SW480 (cell line): ENCODE data around the gene ACSL1.

ENCODE experiments used
- DNase-seq: peaks from one replicate; pipeline ENCODE4 v3.0.0-alpha.2; 2016; ENCODE audit warnings: low spot score

Gene ACSL1

DNA sequence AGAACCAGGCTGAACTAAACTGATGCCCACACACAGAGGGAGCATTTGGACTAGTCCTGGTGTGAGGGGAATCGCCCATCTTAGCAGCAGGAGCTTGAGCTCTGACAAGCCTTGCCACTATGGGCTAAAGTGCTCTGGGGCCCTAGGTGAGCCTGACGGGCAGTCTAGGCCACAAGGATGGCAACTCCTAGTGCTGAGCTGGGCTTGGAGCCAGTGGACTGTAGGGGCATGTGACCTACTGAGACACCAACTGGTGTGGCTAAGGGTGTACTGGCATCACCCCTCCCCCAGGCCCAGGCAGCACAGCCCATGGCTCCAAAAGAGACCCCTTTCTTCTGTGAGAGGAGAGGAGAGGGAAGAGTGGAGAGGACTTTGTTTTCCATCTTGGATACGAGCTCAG, 106.4 kb downstream of the ACSL1 start:
- no peak for DNase-seq

- no peak for DNase-seq
These were observed 110.2 kb downstream of the ACSL1 start for GRCh38 chr4:184715526-184715925.

GRCh38 chr4:184713887-184714286, 111.9 kb downstream of the ACSL1 start:
- DNase-seq = no peak

GRCh38 chr4:184712322-184712721, 113.4 kb downstream of the ACSL1 start:
- DNase-seq = no peak

GRCh38 chr4:184706453-184706852, 119.3 kb downstream of the ACSL1 start:
- no peak for DNase-seq

DNA sequence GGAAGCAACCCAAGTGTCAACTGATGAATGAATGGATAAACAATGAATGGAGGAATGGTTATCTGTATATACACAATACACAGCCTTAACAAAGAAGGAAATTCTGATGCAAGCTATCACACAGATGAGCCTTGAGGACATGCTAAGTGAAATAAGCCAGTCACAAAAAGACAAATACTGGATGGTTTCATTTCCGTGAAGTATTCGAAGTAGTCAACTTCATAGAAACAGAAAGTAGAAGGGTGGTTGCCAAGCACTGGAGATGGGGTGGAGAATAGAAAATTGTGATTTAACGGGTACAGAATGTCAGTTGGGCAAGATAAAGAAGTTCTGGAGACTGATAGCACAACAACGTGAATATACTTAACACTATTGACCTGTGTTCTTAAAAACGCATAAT, 120.1 kb downstream of the ACSL1 start:
- DNase-seq = no peak
